NCI-H82 treated with DMSO at 0.1 percent for 48 hours (cell line): ENCODE data around the gene NOC4L.

ENCODE experiments used
- DNase-seq: peaks from one replicate; lab custom pipeline; 2025; ENCODE audit not compliant: unreplicated experiment; lab: John Stamatoyannopoulos, UW

The NOC4L gene

GRCh38 chr12:132155771-132156572, 11.7 kb downstream of the NOC4L start:
- DNase-seq, result no peak

- no peak for DNase-seq
Measured at GRCh38 chr12:132156573-132157325, 12.5 kb downstream of the NOC4L start.

- DNase-seq, result no peak
Measured at GRCh38 chr12:132157733-132158409, 13.6 kb downstream of the NOC4L start.

- no peak for DNase-seq
Measured at GRCh38 chr12:132158677-132159554, 14.7 kb downstream of the NOC4L start.

GRCh38 chr12:132159555-132160003, 15.3 kb downstream of the NOC4L start:
- no peak for DNase-seq

- no peak for DNase-seq
Measured at GRCh38 chr12:132160016-132160415, 15.8 kb downstream of the NOC4L start.

GRCh38 chr12:132160601-132161035, 16.4 kb downstream of the NOC4L start:
- DNase-seq, result no peak

GRCh38 chr12:132161036-132161781, 17.0 kb downstream of the NOC4L start:
- no peak for DNase-seq

GRCh38 chr12:132161796-132162507, 17.7 kb downstream of the NOC4L start:
- DNase-seq, result no peak

GRCh38 chr12:132162508-132163031, 18.3 kb downstream of the NOC4L start:
- DNase-seq, result no peak

GRCh38 chr12:132163041-132163910, 19.0 kb downstream of the NOC4L start:
- no peak for DNase-seq

- DNase-seq, result no peak
Measured at GRCh38 chr12:132163911-132164288, 19.6 kb downstream of the NOC4L start.

- no peak for DNase-seq
Measured at GRCh38 chr12:132164426-132164825, 20.2 kb downstream of the NOC4L start.

GRCh38 chr12:132165584-132165983, 21.3 kb downstream of the NOC4L start:
- DNase-seq, result no peak

- DNase-seq, result no peak
Measured at GRCh38 chr12:132166093-132166492, 21.8 kb downstream of the NOC4L start.

GRCh38 chr12:132166801-132167591, 22.7 kb downstream of the NOC4L start:
- no peak for DNase-seq

GRCh38 chr12:132167611-132168310, 23.5 kb downstream of the NOC4L start:
- DNase-seq, result no peak
